WTC11 (cell line): Measurements from ENCODE around the gene STYXL2. TPM values are rescaled to one million over a fixed set of nuclear protein-coding genes. Genes with fewer than 3 reads are reported as not detected.

ENCODE experiments used
- ATAC-seq: fragments of 200-7000 bp; cut with Tn5 transposase; 2 replicates; pipeline ENCODE4 v1.10.0; 2021; ENCODE audit warnings: mild to moderate bottlenecking, moderate library complexity
- CTCF ChIA-PET: fragments of 300-600 bp; sonication (Branson Sonifier 250); formaldehyde crosslinking; loops from one replicate; lab custom pipeline; 2021; ENCODE audit warnings: antibody characterized with exemption; lab: Charles Lee
- POLR2A ChIA-PET: fragments of 350-600 bp; sonication (Branson Sonifier 250); formaldehyde crosslinking; loops from one replicate; lab custom pipeline; 2021; ENCODE audit warnings: antibody characterized with exemption; lab: Charles Lee
- DNase-seq: peaks from one replicate; pipeline ENCODE4 v3.0.0; 2021; ENCODE audit warnings: low spot score
- H3K27ac Mint-ChIP-seq: 2 replicates; pipeline ENCODE4 v1.8.0; 2021; ENCODE audit warnings: mixed read lengths
- H3K27me3 Mint-ChIP-seq: 2 replicates; pipeline ENCODE4 v1.8.0; 2021; ENCODE audit warnings: low read depth, mild to moderate bottlenecking, moderate library complexity, mixed read lengths
- H3K36me3 Mint-ChIP-seq: 2 replicates; pipeline ENCODE4 v1.8.0; 2021; ENCODE audit warnings: mixed read lengths
- H3K4me1 Mint-ChIP-seq: 2 replicates; pipeline ENCODE4 v1.8.0; 2022; ENCODE audit warnings: mixed read lengths
- H3K4me3 Mint-ChIP-seq: 2 replicates; pipeline ENCODE4 v1.8.0; 2021; ENCODE audit warnings: mild to moderate bottlenecking, moderate library complexity, mixed read lengths
- H3K9me3 Mint-ChIP-seq: 2 replicates; pipeline ENCODE4 v1.8.0; 2021; ENCODE audit warnings: mixed read lengths
- ATF1 ChIP-seq: sonication (generic); formaldehyde crosslinking; IDR thresholded peaks from 2 replicates; pipeline ENCODE4 v1.8.1; 2023; ENCODE audit warnings: mild to moderate bottlenecking, moderate library complexity, missing genetic modification reagents
- ESRRA ChIP-seq: sonication (generic); formaldehyde crosslinking; IDR thresholded peaks from 2 replicates; pipeline ENCODE4 v1.8.1; 2022; ENCODE audit warnings: mild to moderate bottlenecking, missing genetic modification reagents, borderline replicate concordance
- HMGA2 ChIP-seq: fragments of 250-450 bp; sonication (Bioruptor Pico); IDR thresholded peaks from 2 replicates; pipeline ENCODE4 v1.4.0; 2021; ENCODE audit warnings: mild to moderate bottlenecking, moderate library complexity
- NFE2L1 ChIP-seq: sonication (generic); formaldehyde crosslinking; IDR thresholded peaks from 2 replicates; pipeline ENCODE4 v1.8.1; 2023; ENCODE audit warnings: missing genetic modification reagents
- TP53 ChIP-seq: sonication (generic); formaldehyde crosslinking; IDR thresholded peaks from 2 replicates; pipeline ENCODE4 v1.8.1; 2023; ENCODE audit warnings: mild to moderate bottlenecking, missing genetic modification reagents
- total RNA-seq: library from RNA; stranded (reverse); gene quantifications from 3 replicates; pipeline ENCODE4 v1.2.3, GENCODE V29; 2021
- TF ChIP-seq, protein P1 (sequence below): sonication (generic); formaldehyde crosslinking; IDR thresholded peaks from 2 replicates; pipeline ENCODE4 v1.8.0; 2022; ENCODE audit warnings: missing genetic modification reagents
- TF ChIP-seq, protein P2 (sequence below): sonication (generic); formaldehyde crosslinking; IDR thresholded peaks from 2 replicates; pipeline ENCODE4 v1.8.0; 2023; ENCODE audit warnings: missing genetic modification reagents
- TF ChIP-seq, protein P3 (sequence below): sonication (generic); formaldehyde crosslinking; IDR thresholded peaks from 2 replicates; pipeline ENCODE4 v1.8.1; 2022; ENCODE audit warnings: missing genetic modification reagents, borderline replicate concordance

STYXL2 gene
- total RNA-seq, 1 experiment from 2014 or later, result 0.59 TPM

DNA sequence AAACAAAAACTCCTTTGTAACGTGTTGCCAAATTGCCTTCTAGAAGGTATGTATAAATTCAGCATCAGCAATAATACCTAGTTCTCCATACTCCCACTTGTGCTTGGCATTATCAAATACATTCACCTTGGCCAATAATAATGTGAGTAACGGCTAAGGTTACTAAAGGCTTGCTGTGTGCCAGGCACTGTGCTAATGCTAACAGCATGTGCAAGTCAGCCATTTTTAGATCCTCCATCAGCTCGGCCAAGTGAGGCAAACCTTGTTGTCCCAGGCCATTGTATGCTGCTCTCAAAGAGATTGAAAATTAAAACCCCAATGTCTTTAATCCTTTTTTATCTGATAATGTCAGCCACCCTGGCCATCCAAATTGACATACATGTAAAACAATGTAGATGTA lies 48.1 kb downstream of the STYXL2 start:
- Mint-ChIP-seq H3K27ac (no peak overlapping the region), H3K4me1 (peaks cover 35% of the 10 kb centered on the region), H3K4me3 (no peak overlapping the region), H3K9me3 (peaks cover 15% of the 10 kb centered on the region)
- DNase-seq, result no peak
- ChIA-PET POLR2A (interaction anchor here (0.7 kb wide), 1 partner anchor 39 kb away, joined by 3 read pairs; no protein-coding TSS in a partner anchor), CTCF (no interaction called here)
- TF ChIP-seq, protein P1, sequence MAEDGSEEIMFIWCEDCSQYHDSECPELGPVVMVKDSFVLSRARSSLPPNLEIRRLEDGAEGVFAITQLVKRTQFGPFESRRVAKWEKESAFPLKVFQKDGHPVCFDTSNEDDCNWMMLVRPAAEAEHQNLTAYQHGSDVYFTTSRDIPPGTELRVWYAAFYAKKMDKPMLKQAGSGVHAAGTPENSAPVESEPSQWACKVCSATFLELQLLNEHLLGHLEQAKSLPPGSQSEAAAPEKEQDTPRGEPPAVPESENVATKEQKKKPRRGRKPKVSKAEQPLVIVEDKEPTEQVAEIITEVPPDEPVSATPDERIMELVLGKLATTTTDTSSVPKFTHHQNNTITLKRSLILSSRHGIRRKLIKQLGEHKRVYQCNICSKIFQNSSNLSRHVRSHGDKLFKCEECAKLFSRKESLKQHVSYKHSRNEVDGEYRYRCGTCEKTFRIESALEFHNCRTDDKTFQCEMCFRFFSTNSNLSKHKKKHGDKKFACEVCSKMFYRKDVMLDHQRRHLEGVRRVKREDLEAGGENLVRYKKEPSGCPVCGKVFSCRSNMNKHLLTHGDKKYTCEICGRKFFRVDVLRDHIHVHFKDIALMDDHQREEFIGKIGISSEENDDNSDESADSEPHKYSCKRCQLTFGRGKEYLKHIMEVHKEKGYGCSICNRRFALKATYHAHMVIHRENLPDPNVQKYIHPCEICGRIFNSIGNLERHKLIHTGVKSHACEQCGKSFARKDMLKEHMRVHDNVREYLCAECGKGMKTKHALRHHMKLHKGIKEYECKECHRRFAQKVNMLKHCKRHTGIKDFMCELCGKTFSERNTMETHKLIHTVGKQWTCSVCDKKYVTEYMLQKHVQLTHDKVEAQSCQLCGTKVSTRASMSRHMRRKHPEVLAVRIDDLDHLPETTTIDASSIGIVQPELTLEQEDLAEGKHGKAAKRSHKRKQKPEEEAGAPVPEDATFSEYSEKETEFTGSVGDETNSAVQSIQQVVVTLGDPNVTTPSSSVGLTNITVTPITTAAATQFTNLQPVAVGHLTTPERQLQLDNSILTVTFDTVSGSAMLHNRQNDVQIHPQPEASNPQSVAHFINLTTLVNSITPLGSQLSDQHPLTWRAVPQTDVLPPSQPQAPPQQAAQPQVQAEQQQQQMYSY (CRISPR knock-in tag), result no peak
- TF ChIP-seq, protein P2, sequence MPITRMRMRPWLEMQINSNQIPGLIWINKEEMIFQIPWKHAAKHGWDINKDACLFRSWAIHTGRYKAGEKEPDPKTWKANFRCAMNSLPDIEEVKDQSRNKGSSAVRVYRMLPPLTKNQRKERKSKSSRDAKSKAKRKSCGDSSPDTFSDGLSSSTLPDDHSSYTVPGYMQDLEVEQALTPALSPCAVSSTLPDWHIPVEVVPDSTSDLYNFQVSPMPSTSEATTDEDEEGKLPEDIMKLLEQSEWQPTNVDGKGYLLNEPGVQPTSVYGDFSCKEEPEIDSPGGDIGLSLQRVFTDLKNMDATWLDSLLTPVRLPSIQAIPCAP (CRISPR knock-in tag), result no peak
- TF ChIP-seq ESRRA (CRISPR knock-in tag), result no peak
- no peak for TF ChIP-seq TP53
- no peak for TF ChIP-seq NFE2L1 (CRISPR knock-in tag)
- no peak for TF ChIP-seq ATF1 (CRISPR knock-in tag)
- no peak for TF ChIP-seq HMGA2 (CRISPR knock-in tag)
- TF ChIP-seq, protein P3, sequence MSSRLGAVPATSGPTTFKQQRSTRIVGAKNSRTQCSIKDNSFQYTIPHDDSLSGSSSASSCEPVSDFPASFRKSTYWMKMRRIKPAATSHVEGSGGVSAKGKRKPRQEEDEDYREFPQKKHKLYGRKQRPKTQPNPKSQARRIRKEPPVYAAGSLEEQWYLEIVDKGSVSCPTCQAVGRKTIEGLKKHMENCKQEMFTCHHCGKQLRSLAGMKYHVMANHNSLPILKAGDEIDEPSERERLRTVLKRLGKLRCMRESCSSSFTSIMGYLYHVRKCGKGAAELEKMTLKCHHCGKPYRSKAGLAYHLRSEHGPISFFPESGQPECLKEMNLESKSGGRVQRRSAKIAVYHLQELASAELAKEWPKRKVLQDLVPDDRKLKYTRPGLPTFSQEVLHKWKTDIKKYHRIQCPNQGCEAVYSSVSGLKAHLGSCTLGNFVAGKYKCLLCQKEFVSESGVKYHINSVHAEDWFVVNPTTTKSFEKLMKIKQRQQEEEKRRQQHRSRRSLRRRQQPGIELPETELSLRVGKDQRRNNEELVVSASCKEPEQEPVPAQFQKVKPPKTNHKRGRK (CRISPR knock-in tag), result no peak
- TF ChIP-seq, all 79 proteins: peak for 0
- Mint-ChIP-seq H3K27me3 (no peaks in the 10 kb centered on the region; the same call in 1 of the 2 replicates), H3K36me3 (peaks cover 9% of the 10 kb centered on the region)
- no peak for ATAC-seq

Other genes starting within 250 kb of the STYXL2 start
- 16.6 to 18.8 TPM (median 17.5 TPM) in 3 replicates for gene TADA1, start 217.8 kb upstream of the STYXL2 start, total RNA-seq
- gene ILDR2, start 118.5 kb upstream of the STYXL2 start, total RNA-seq, result 0.89 to 1.8 TPM (median 1.6 TPM) in 3 replicates
- gene MAEL, start 104.8 kb upstream of the STYXL2 start, total RNA-seq, result 0.25 to 0.26 TPM in 2 of 3 replicates, not detected in the other
- 0.25 to 0.63 TPM (median 0.27 TPM) in 3 replicates for gene GPA33, start 3.7 kb upstream of the STYXL2 start, total RNA-seq
- gene POU2F1, start 126.8 kb downstream of the STYXL2 start, total RNA-seq, result 51.0 to 55.0 TPM (median 51.3 TPM) in 3 replicates